Measurements from ENCODE around the gene FOXP4.

FOXP4 gene

GRCh38 chr6:41644297-41644879 lies 98.2 kb downstream of the FOXP4 start:
- no peak for DNase-seq (ENCODE audit: low read depth in 2 of 2)

- DNase-seq (ENCODE audit: low read depth in 2 of 2), result no peak
Observed at GRCh38 chr6:41645007-41645618, 98.9 kb downstream of the FOXP4 start.

- DNase-seq (ENCODE audit: low read depth in 2 of 2), result no peak
Observed at GRCh38 chr6:41646026-41646795, 100.0 kb downstream of the FOXP4 start.

GRCh38 chr6:41647061-41647511 lies 100.9 kb downstream of the FOXP4 start:
- no peak for DNase-seq (ENCODE audit: low read depth in 2 of 2)

- DNase-seq (ENCODE audit: low read depth in 2 of 2), result no peak
Observed at GRCh38 chr6:41648070-41648585, 101.9 kb downstream of the FOXP4 start.

GRCh38 chr6:41648921-41649320 lies 102.7 kb downstream of the FOXP4 start:
- no peak for DNase-seq (ENCODE audit: low read depth in 2 of 2)

- DNase-seq (ENCODE audit: low read depth in 2 of 2), result no peak
Observed at GRCh38 chr6:41649596-41649995, 103.4 kb downstream of the FOXP4 start.

- no peak for DNase-seq (ENCODE audit: low read depth in 2 of 2)
Observed at GRCh38 chr6:41650120-41650519, 103.9 kb downstream of the FOXP4 start.

- DNase-seq (ENCODE audit: low read depth in 2 of 2), result no peak
Observed at GRCh38 chr6:41651246-41651961, 105.2 kb downstream of the FOXP4 start.

Measured in fibroblast of skin of left quadriceps (primary cell).